Breast epithelium (tissue), 4 donors: Measurements from ENCODE around the gene CCM2L. TPM values are rescaled to one million over a fixed set of nuclear protein-coding genes. Genes with fewer than 3 reads are reported as not detected.
"Not testable (repeated sequence)": the region's sequence is repeated elsewhere in the genome, so short reads cannot be mapped to it uniquely, and the experiment has no call there.

ENCODE experiments used
- DNase-seq, 2 donors: peaks; one replicate each; pipeline ENCODE4 v3.0.0-alpha.2; 2019; ENCODE audit warnings: low spot score in 2 of 2
- H3K27ac ChIP-seq, 2 donors: fragments of 200-600 bp; sonication (generic) in 1 of 2; one replicate each; pipeline ENCODE4 v1.5.1; 2016 to 2019; ENCODE audit warnings: mild to moderate bottlenecking in 1 of 2
- H3K27me3 ChIP-seq, 2 donors: fragments of 200-600 bp; sonication (generic) in 1 of 2; one replicate each; pipeline versions ENCODE4 v1.5.1 to v1.6.0; 2017 to 2019; ENCODE audit warnings: control low read depth in 1 of 2, mild to moderate bottlenecking in 1 of 2
- H3K36me3 ChIP-seq: fragments of 200-600 bp; one replicate; pipeline ENCODE4 v1.5.1; 2019
- H3K4me1 ChIP-seq, 2 donors: fragments of 200-600 bp; sonication (generic); one replicate each; pipeline ENCODE4 v1.5.1; 2016 to 2019; ENCODE audit warnings: control low read depth in 1 of 2
- H3K4me3 ChIP-seq, 3 donors: fragments of 200-600 bp; sonication (generic); 1 replicate in 2 of 3; 2 replicates in 1 of 3; pipeline ENCODE4 v1.5.1; 2016 to 2019; ENCODE audit warnings: mild to moderate bottlenecking in 3 of 3, moderate library complexity in 2 of 3
- H3K9me3 ChIP-seq, 2 donors: fragments of 200-600 bp; sonication (generic) in 1 of 2; one replicate each; pipeline ENCODE4 v1.5.1; 2016 to 2019; ENCODE audit warnings: control low read depth in 1 of 2
- CTCF ChIP-seq, 3 donors: fragments of 450-650 bp; IDR thresholded peaks; one replicate each; pipeline ENCODE4 v1.5.1; 2016 to 2017; ENCODE audit warnings: antibody characterized with exemption in 3 of 3, mild to moderate bottlenecking in 3 of 3, moderate library complexity in 3 of 3
- POLR2A ChIP-seq: fragments of 450-650 bp; IDR thresholded peaks from one replicate; pipeline ENCODE4 v1.6.1; 2016; ENCODE audit warnings: antibody characterized with exemption, mild to moderate bottlenecking, moderate library complexity
- POLR2AphosphoS5 ChIP-seq, 3 donors: sonication (generic); formaldehyde crosslinking; IDR thresholded peaks; one replicate each; pipeline ENCODE4 v1.6.1; 2017; ENCODE audit warnings: antibody characterized with exemption in 3 of 3
- intact Hi-C: fragments of 100-400 bp; cut with DNase I; formaldehyde crosslinking; loops from one replicate; pipeline ENCODE4 v1.15.1; 2023; ENCODE audit warnings: low total_unique reads
- total RNA-seq, 3 donors: library from RNA; depleted of rRNA; stranded (reverse); fragments of >200 nt; gene quantifications; one replicate each; pipeline ENCODE4 v1.1.0, GENCODE V29; 2016

The CCM2L gene
- total RNA-seq, 3 donors from 2014 or later, result 2.8 to 9.2 (median 4.6) TPM

- Histone ChIP-seq H3K4me3 (no peak overlapping the region), H3K4me1 (no peaks in the 10 kb centered on the region), H3K36me3 (no peaks in the 10 kb centered on the region), H3K27ac (no peak overlapping the region), H3K27me3 (peaks cover 0 to 19% of the 10 kb centered on the region in 2 donors), H3K9me3 (no peaks in the 10 kb centered on the region)
- DNase-seq, result no peak
- intact Hi-C loops, result no loop called here
- TF ChIP-seq CTCF (IDR thresholded peaks at IDR 0.05) (no peak), POLR2AphosphoS5 (IDR thresholded peaks at IDR 0.05) (no peak), POLR2A (no peak)
These were observed 18.6 kb downstream of the CCM2L start for GRCh38 chr20:32028647-32029372.

GRCh38 chr20:32029561-32029960, 19.3 kb downstream of the CCM2L start:
- no peaks in the 10 kb centered on the region for H3K36me3 ChIP-seq
- intact Hi-C loops, result no loop called here
- TF ChIP-seq POLR2A (no peak), POLR2AphosphoS5 (IDR thresholded peaks at IDR 0.05) (no peak), CTCF (IDR thresholded peaks at IDR 0.05) (no peak)
- no peak for DNase-seq
- H3K9me3 ChIP-seq, result no peaks in the 10 kb centered on the region
- peaks cover 0 to 25% of the 10 kb centered on the region in 2 donors for H3K27me3 ChIP-seq
- H3K4me1 ChIP-seq, result no peaks in the 10 kb centered on the region
- H3K4me3 ChIP-seq, result no peak overlapping the region
- no peak overlapping the region for H3K27ac ChIP-seq

GRCh38 chr20:32031007-32031958, 21.0 kb downstream of the CCM2L start:
- Histone ChIP-seq H3K9me3 (no peaks in the 10 kb centered on the region), H3K4me1 (no peaks in the 10 kb centered on the region), H3K4me3 (peak overlapping the region in 2 of 3 donors; percentile 30 to 59), H3K36me3 (no peaks in the 10 kb centered on the region), H3K27me3 (peaks cover 0 to 43% of the 10 kb centered on the region in 2 donors), H3K27ac (no peak overlapping the region)
- TF ChIP-seq POLR2AphosphoS5 (IDR thresholded peaks at IDR 0.05), result no peak
- no peak for TF ChIP-seq POLR2A
- peak; percentile 61 to 84 (median 81) for TF ChIP-seq CTCF (IDR thresholded peaks at IDR 0.05)
- intact Hi-C loops, result no loop called here
- DNase-seq, result peak; percentile 56 to 69

GRCh38 chr20:32033316-32033715, 23.1 kb downstream of the CCM2L start:
- no peak for DNase-seq
- H3K27me3 ChIP-seq, result peaks cover 0 to 48% of the 10 kb centered on the region in 2 donors
- intact Hi-C loops, result no loop called here
- no peak overlapping the region for H3K27ac ChIP-seq
- no peaks in the 10 kb centered on the region for H3K4me1 ChIP-seq
- TF ChIP-seq POLR2AphosphoS5 (IDR thresholded peaks at IDR 0.05), result no peak
- TF ChIP-seq CTCF (IDR thresholded peaks at IDR 0.05), result no peak
- no peak for TF ChIP-seq POLR2A
- no peaks in the 10 kb centered on the region for H3K9me3 ChIP-seq
- no peak overlapping the region for H3K4me3 ChIP-seq
- no peaks in the 10 kb centered on the region for H3K36me3 ChIP-seq

GRCh38 chr20:32033721-32034120, 23.5 kb downstream of the CCM2L start:
- intact Hi-C loops, H3K9me3 ChIP-seq, DNase-seq, H3K27ac ChIP-seq, H3K4me3 ChIP-seq, H3K36me3 ChIP-seq, H3K4me1 ChIP-seq: not testable (repeated sequence)
- peaks cover 0 to 48% of the 10 kb centered on the region in 2 donors for H3K27me3 ChIP-seq
